Heart right ventricle (tissue), 16 donors: ENCODE data around the gene S100A13. TPM values are rescaled to one million over a fixed set of nuclear protein-coding genes. Genes with fewer than 3 reads are reported as not detected.
"Not testable (repeated sequence)": the region's sequence is repeated elsewhere in the genome, so short reads cannot be mapped to it uniquely, and the experiment has no call there.

Source experiments
- ATAC-seq, 8 donors: fragments of 200-7000 bp; cut with Tn5 transposase; one replicate each; pipeline ENCODE4 v1.9.1; 2020; ENCODE audit warnings: mild to moderate bottlenecking in 8 of 8, moderate library complexity in 8 of 8, moderate number of reproducible peaks in 1 of 8
- DNase-seq, 2 donors: peaks; one replicate each; pipeline ENCODE4 v3.0.0-alpha.2; 2020
- H3K27ac ChIP-seq, 10 donors: fragments of 200-600 bp; sonication (generic) in 2 of 10; one replicate each; pipeline versions ENCODE4 v1.5.0 to v1.8.0; 2020 to 2022; ENCODE audit warnings: mild to moderate bottlenecking in 3 of 10
- H3K27me3 ChIP-seq, 7 donors: fragments of 200-600 bp; one replicate each; pipeline ENCODE4 v1.8.0; 2021 to 2022; ENCODE audit warnings: mild to moderate bottlenecking in 2 of 7
- H3K36me3 ChIP-seq, 9 donors: fragments of 200-600 bp; sonication (generic) in 1 of 9; one replicate each; pipeline versions ENCODE4 v1.5.0 to v1.8.0; 2020 to 2022; ENCODE audit warnings: mild to moderate bottlenecking in 2 of 9
- H3K4me1 ChIP-seq, 9 donors: fragments of 200-600 bp; sonication (generic) in 1 of 9; one replicate each; pipeline versions ENCODE4 v1.5.0 to v1.8.0; 2020 to 2022; ENCODE audit warnings: mild to moderate bottlenecking in 4 of 9
- H3K4me3 ChIP-seq, 10 donors: fragments of 200-600 bp; sonication (generic) in 2 of 10; one replicate each; pipeline versions ENCODE4 v1.5.0 to v1.8.0; 2020 to 2022; ENCODE audit warnings: mild to moderate bottlenecking in 7 of 10, moderate library complexity in 2 of 10
- H3K9me3 ChIP-seq, 11 donors: fragments of 200-600 bp in 10 of 11; sonication (generic) in 2 of 11; one replicate each; pipeline versions ENCODE4 v1.5.0 to v1.8.0; 2013 to 2022; ENCODE audit warnings: mild to moderate bottlenecking in 2 of 11, control low read depth in 1 of 11, moderate library complexity in 1 of 11
- CTCF ChIP-seq, 9 donors: fragments of 200-600 bp; sonication (generic) in 2 of 9; IDR thresholded peaks; one replicate each; pipeline versions ENCODE4 v1.5.0 to v1.8.0; 2021 to 2022; ENCODE audit warnings: antibody characterized with exemption in 9 of 9, mild to moderate bottlenecking in 5 of 9, moderate library complexity in 1 of 9
- WGBS, 2 donors: extraction: QIAGEN DNeasy Blood & Tissue Kit; methylation state at CpG; one replicate each; pipeline ENCODE4 v1.1.7; 2013; ENCODE audit warnings: inconsistent platforms in 1 of 2; 5-methylcytosine and 5-hydroxymethylcytosine counted together
- intact Hi-C, 10 donors: fragments of 100-400 bp; cut with DNase I; formaldehyde crosslinking; loops; one replicate each; pipeline versions ENCODE4 v1.11.1 to v1.14.2; 2022
- polyA plus RNA-seq, 2 donors: library from polyadenylated mRNA; stranded (reverse); fragments of 200-250 nt; gene quantifications; one replicate each; pipeline ENCODE4 v1.2.3, GENCODE V29; 2013
- total RNA-seq, 10 donors: library from RNA; stranded (reverse); fragmentation: NEBNext Ultra II Directional in 3 of 10; extraction: Animal tissue kit (Norgen Biotek cat#: 25700) in 3 of 10; gene quantifications; one replicate each; pipeline versions ENCODE4 v1.2.1 to v1.2.4, GENCODE V29; 2021 to 2023
- donor health status: Arrhythmogenic right ventricular cardiomyopathy.
- donor health status: ischemic (EF 13 %, LVEDD 7.1; RV severe dilation, severe dysfunction).
- donor health status: healthy with polysubstance abuse.
- donor health status: DM: no; HTN: yes; CAD: no.
- donor health status: DM: no; HTN: no; CAD: no.
- donor health status: ischemic (EF 25% LVEDD 6.9; RV normal size, moderate dysfunction).
- donor health status: ischemic (EF 25% LVEDD 5.7; RV mildly dilated, moderate dysfunction).
- donor health status: healthy.
- donor health status: DM: yes; HTN: yes; CAD: no.
- donor health status: Ischemic cardiomyopathy.
- donor health status: ischemic (EF 35%, LVEDD 5.7; RV mildly dilated, moderate dysfunction).
- donor health status: nonischemic (EF 11% LVEDD 7.7; RV severe dilation, severe dysfunction).
- donor health status: DM: yes; HTN: yes; CAD: no.
- donor health status: PGD.
- donor health status: ischemic (EF 29% LVEDD 5.4; RV normal size, mild dysfunction).
- donor health status: nonischemic (EF 23%, LVEDD 6.1; RV moderate dilation, normal function).

The S100A13 gene
- total and polyA plus RNA-seq, 12 donors: 101 to 335 (median 134) TPM

- peaks cover 0 to 9% (median 0%) of the 10 kb centered on the region in 9 donors for H3K4me1 ChIP-seq
- ATAC-seq (no peak), DNase-seq (no peak)
- H3K9me3 ChIP-seq: no peaks in the 10 kb centered on the region
- no peak for TF ChIP-seq CTCF (IDR thresholded peaks at IDR 0.05)
- WGBS, 2 donors: 44 to 55% methylated on average over 1 of the region's 1 CpG
- H3K27me3 ChIP-seq: no peaks in the 10 kb centered on the region
- H3K4me3 ChIP-seq: no peak overlapping the region
- intact Hi-C loops: loop anchor here in 1 of 10 donors (5.0 kb wide), 1 partner anchor 219 kb away; no protein-coding TSS in a partner anchor
- no peaks in the 10 kb centered on the region for H3K36me3 ChIP-seq
- no peak overlapping the region for H3K27ac ChIP-seq
Observed at GRCh38 chr1:153586347-153586746, 41.0 kb downstream of the S100A13 start.

DNA sequence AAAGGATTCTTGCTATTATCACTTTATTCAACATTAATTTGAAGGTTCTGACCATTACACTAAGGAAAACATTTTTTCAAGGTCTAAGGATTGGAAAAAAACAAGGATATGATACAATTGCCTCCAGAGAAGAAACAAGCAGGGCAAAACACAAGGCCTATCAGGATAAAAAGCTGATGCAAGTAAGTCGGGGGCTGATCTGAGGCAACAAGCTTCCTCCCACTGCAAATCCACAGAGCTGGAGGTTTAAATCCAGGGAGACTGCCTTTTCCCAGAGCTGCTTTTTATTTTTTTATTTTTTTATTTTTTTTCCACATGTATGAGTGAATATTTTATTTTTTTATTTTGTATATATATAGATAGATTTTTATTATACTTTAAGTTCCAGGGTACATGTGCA, 42.3 kb downstream of the S100A13 start:
- no peak for TF ChIP-seq CTCF (IDR thresholded peaks at IDR 0.05)
- no peak for ATAC-seq
- Histone ChIP-seq H3K27ac (no peak overlapping the region), H3K4me3 (no peak overlapping the region), H3K27me3 (no peaks in the 10 kb centered on the region), H3K4me1 (peaks cover 0 to 9% (median 0%) of the 10 kb centered on the region in 9 donors), H3K9me3 (no peaks in the 10 kb centered on the region), H3K36me3 (no peaks in the 10 kb centered on the region)
- intact Hi-C loops: loop anchor here in 1 of 10 donors (5.0 kb wide), 1 partner anchor 218 kb away; no protein-coding TSS in a partner anchor
- 83 to 84% methylated on average over 1 of the region's 1 CpG for WGBS, 2 donors
- no peak for DNase-seq

DNA sequence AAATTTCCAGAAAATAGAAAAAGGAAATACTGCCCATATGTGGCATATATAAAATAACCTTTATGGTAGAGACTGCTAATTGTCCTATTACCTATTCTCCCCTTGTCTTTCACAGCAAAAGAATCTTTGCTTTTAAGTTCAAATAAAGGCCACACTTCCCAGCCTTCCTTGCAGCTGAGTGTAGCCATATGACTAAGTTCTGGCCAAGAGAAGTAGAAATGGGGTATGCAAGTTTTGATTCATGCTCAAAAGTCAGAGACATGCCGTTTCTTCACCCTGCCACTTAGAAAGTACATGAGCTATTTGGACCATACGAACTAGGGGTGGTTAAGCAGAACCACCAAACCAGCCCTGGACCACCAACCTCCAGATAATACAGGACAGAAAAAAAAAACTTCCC, 43.3 kb downstream of the S100A13 start:
- H3K27me3 ChIP-seq: no peaks in the 10 kb centered on the region
- ATAC-seq (no peak), DNase-seq (no peak)
- H3K4me1 ChIP-seq: peaks cover 0 to 9% (median 0%) of the 10 kb centered on the region in 9 donors
- TF ChIP-seq CTCF (IDR thresholded peaks at IDR 0.05): no peak
- H3K27ac ChIP-seq: no peak overlapping the region
- no peak overlapping the region for H3K4me3 ChIP-seq
- no peaks in the 10 kb centered on the region for H3K36me3 ChIP-seq
- WGBS, 2 donors: 86 to 93% methylated on average over 2 of the region's 2 CpGs
- H3K9me3 ChIP-seq: no peaks in the 10 kb centered on the region
- intact Hi-C loops: no loop called here

GRCh38 chr1:153583514-153583913, 43.8 kb downstream of the S100A13 start:
- intact Hi-C loops: not testable (repeated sequence)

DNA sequence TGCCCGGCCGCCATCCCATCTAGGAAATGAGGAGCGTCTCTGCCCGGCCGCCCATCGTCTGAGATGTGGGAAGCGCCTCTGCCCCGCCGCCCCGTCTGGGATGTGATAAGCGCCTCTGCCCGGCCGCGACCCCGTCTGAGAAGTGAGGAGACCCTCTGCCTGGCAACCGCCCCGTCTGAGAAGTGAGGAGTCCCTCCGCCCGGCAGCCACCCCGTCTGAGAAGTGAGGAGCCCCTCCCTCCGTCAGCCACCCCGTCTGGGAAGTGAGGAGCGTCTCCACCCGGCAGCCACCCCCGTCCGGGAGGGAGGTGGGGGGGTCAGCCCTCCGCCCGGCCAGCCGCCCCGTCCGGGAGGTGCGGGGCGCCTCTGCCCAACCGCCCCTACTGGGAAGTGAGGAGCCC, 44.5 kb downstream of the S100A13 start:
- H3K4me3 ChIP-seq, intact Hi-C loops, H3K36me3 ChIP-seq, DNase-seq, H3K4me1 ChIP-seq, H3K9me3 ChIP-seq, H3K27ac ChIP-seq, H3K27me3 ChIP-seq, ATAC-seq: not testable (repeated sequence)
- 91 to 96% methylated on average over 32 to 34 of the region's 34 CpGs for WGBS, 2 donors

More at GRCh38 chr1:153583514-153583913, 43.8 kb downstream of the S100A13 start:
- not testable (repeated sequence) for DNase-seq, H3K9me3 ChIP-seq, ATAC-seq, H3K4me1 ChIP-seq, H3K27me3 ChIP-seq, H3K36me3 ChIP-seq, H3K4me3 ChIP-seq, H3K27ac ChIP-seq
- 91 to 93% methylated on average over 2 to 3 of the region's 3 CpGs for WGBS, 2 donors
